SKM-1 (cell line): ENCODE results near the gene GRID1.

ENCODE experiments used
- DNase-seq: peaks from one replicate; lab custom pipeline; 2025; ENCODE audit not compliant: unreplicated experiment; lab: John Stamatoyannopoulos, UW

The GRID1 gene

DNA sequence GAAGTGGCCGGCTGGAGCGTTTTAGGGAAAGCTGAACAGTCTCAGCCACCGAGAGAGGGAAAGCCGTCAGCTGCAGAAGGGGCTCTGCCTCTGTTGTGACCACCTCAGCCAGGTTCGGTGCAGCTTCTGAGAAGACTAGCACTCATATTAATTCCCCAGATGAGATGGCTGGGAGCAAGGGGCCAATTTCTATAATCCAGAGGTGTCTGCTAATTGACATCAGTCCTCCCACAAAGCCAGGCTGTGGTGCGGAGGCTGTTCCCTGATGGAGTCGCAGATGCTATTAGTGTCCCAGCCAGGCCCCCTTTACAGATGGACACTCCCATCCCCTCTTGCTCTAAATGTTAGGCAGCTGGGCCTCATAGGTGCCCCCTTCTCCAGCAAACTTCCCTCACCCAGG, 133.5 kb downstream of the GRID1 start:
- no peak for DNase-seq

DNA sequence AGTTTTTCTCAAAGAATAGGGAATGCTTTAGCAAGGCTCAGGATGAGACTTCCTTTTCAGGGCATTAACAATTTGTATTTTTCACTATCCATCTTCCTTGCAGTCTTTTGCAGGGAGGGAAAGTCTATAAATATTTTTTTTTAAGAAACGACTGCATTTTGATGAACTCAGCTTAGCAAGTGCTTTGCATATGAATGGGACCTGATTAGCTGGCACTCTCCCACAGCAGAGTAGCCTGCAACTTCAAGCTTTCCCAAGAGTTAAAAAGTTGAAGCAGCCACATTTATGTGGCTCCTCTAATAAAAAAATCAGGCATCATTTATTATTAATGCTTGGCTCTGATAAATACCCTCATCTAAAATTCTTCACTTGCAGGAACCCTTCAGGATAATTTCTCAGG, 134.0 kb downstream of the GRID1 start:
- no peak for DNase-seq

DNA sequence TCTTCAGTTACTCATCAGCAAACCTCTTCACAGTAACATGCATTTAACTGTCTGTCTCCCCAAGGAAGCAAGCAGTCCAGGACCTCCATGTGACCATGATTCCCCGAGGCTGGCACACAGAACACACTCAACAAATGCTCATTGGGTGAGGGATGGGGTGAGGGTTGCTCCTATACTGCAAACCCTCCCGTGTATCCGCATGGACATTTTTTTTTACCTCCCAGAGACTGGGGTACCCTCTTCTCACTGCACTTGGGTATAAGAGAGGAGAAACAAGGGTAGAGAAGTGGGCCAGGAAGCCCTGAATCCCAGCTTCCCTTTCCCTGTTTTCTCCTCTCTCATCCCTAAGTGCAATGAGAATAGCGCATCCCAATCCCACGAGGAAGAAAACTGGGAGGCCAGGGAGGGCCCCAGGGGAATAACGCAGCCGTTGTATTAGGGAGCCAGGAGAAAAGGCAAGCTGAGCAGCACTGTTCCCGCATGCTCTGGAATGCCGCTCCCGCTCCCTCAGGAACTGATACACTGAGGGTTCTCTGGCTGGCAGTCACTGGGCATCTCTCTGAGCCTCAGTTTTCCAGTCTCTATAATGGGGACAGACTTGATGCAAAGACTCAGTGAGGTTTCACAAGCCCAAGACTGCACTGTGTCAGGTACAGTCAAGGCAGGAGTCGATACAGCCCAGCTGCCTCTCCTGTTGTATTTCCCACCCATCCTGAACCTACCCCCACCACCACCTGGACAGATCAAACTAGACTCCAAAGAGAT, 134.6 kb downstream of the GRID1 start:
- DNase-seq = no peak

DNA sequence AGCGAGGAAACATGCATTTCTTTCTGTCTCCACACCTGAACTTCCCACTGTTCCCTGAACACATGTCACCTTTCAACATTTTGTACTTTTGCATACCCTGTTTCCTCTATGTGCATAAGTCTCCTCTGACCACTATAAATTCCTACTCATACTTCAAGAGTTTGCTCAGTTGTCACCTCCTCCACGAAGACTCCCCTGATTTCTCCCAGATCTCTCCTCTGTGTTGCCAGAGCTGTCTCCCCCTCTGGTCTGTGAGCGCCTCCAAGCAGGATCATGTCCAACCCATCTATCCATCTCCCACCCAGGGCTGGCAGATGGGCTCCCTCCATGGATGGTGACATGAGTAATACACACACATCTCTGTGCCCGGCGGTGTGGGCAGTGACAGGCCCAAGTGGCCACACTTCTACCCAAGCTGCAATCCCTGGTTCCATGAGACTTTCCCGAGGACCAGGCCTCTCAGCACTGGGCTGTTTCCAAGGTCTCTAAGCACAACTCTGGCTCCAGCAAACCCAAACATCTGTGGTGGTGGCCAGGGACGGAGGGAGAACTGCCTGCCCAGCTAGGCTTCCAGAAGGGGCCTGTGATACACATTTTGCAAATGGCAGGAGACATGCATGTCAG, 135.9 kb downstream of the GRID1 start:
- DNase-seq = no peak

DNA sequence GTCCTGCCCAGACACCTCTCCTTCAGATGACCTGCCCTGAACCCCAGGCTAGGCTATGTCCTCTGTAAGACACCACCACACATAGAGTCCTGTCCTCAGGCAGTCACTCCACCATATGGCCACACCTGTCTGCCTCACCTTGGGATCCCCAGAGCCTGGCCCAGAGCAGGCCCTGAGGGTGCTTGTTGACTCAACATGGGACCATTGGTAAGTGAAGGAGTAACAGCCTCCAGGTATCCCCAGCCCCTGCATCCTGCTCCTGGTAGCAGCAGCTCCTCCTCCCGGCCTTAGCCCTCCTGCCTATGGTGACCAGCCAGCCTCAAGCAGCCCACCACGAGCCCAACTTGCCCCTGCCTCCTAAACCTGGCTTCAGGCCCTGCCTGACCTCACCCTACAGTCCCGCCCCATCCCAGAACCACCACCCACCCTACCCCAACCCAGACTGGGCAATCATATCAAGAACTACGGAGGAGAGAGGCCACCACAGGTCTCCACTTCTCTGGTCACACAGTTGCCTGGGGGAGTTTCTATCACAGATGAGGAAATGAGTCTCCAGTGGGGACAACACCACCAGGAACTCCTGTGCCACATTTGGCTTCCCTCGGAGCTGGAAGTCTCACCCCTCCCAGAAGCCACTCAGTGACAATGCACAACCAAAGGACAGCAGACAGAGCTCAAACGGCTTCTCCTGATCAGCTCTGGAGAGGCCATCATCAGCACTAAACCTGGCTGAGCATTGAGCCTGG, 136.6 kb downstream of the GRID1 start:
- no peak for DNase-seq

DNA sequence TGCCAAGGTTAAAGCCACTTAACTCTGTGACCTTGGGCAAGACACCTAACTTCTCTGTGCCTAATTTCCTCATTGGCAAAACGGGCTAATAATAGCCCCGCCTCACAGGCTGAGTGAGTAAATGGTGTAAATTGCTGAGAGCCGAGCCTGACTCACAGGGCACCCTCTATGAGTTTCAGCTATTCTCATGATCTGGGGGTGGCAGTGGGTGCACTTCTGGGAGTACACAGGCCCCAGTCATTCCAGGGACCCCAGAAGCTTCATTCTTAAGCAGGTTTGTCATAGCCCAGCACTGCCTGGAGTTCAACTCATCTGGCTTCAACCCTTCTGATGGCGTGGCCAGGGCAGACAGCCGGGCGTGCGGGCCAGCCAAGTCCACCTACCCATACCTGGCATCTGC, 137.2 kb downstream of the GRID1 start:
- no peak for DNase-seq

DNA sequence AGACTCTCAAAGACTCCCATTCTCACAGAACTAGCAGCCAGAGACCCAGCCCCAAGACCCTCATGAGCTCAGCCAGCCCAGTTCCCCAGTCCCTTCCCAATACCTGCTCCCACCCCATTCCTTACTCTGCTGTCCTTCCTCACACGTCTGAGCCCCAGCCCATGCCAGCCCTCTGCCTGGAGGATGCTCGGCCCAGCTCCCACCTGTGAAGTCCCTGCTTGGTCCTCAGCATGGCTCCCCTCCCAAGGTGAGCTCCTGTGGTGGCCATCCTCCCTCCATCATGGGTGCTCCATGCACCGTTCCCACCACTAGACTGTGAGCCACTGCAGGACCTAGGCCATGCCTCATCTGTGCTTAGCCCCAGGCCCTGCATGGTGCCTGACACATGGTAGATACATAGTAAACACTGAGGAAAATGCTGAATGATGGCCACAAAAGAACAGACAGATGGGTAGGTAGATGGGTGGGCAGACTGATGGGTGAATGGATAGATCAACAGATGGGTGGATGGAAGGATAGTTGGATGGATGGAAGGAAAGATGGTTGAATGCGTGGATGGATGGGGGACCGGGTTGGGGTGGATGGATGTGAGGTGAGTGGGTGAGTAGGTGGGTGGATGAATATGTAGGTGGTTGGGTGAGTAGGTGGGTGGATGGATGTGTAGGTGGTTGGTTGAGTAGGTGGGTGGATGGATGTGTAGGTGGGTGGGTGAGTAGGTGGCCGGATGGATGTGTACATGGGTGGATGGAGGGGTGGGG, 138.9 kb downstream of the GRID1 start:
- no peak for DNase-seq

DNA sequence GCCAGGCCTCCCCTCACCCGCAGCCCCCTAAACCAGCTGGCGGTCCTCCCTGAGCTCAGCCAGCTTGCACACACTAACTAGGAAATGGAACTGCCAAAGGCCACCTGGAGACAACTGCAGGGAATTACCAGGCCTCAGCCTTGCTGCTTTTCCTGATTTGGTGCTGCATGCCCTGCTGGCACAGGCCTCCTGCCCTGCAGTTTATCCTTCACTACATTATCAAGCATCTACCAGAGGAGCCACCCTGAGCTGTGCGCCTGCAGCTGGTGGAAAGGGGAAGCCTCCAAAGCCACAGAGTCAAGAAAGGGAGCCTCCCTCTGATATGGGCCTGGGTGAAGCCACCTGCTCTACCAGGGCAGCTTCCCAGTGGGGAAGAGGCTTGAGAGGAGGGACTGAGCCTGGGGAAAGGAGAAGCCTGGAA, 139.8 kb downstream of the GRID1 start:
- DNase-seq = peak; percentile 63

DNA sequence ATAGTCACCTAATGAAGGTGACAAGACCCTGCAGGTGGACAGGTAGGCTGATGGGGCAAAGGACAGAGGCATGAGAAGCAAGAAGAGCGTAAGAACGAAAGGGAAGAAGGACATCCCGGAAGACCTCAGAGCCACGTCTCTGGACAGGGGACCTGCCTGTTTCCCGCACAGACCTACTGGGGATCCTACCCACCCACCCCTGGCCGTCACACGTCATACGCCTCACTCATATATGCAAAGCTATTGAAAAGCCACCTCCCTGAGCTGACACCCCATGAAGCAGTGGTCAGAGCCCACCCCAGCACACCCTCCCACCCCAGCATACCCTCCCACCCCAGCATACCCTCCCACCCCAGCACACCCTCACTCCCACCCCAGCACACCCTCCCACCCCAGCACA, 140.6 kb downstream of the GRID1 start:
- no peak for DNase-seq

DNA sequence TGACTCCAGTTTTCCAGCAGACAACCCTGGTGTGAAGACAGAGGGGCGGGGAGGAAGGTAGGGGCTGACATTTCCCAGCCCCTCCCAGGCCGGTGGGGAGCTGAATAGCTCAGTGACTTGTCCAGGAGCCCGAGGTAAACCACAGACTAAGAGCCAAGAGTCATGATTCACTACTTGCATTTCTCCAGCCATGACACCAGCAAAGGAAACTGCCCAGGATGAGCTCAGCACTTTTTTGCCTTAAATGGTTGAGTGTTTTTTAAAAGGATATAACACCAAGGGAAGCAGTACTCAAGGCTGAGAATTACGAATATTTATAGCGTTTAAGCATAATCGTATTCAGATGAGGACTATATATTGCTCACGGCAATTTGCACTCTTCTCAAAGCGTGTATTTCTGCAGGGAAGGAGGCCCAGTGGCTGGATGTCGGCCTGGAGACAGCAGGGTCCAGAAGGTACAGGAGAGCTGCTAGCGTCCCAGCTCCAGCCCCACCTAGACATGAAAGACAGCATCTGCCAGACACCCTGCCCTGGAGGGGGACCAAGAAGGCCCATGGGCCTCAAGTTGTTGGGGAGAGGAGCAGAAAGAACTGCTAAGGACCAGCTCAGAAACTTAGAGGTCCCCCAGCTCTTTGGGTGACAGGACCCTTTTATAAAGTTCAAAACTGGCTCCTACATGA, 141.4 kb downstream of the GRID1 start:
- DNase-seq = peak; percentile 36

DNA sequence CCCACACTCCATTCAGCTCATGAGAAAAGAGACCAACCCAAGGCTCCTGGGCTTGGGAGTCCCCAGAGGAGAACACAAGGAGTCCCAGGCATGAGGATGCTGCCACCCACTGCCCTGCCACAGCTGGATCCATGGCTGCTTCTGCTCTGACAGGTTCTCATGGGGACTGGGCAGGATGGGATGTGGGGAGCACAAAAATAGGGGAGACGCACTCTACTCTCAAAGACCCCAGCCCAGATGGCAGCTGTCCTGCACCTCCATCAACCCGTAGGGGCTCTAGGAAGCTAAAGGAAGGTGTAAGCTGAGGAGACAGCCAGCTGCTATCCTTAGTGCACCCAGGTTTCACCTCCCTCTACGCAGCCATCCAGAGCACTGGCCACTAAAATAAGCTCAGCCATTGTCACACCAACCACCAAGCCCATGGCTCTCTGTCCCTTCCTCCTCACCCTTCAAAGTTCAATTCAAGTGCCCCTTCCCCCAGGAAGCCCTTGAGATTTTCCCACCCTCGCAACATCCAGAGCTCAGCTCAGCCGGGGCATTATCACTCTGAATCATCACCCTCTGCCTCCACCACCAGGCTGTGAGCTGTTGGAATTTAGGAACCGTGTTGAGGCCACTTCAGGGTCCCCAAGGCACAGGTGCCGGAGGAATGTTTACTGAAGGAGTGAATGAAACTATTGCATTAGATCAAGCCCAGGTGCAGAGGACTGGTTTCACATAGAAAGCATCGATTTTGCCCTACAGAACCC, 142.1 kb downstream of the GRID1 start:
- DNase-seq = peak; percentile 28

DNA sequence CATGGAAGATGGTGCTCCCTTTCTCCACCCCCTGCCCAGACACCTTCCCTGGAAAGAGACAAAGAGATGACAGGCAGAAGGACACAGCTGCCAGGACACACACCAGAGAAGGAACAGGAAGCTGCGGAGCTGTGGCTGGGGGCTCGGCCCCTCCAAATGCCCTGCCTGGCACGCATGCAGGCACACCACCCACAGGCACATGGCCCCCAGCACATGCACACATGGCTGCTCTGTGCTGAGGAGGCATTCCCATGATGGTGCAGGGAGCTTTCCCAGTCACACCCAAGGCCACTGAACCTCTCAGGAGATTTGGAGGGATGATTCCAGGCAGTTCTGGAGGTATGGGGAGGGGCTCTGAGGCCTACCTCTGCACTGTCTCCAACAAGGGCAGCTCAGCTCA, 143.3 kb downstream of the GRID1 start:
- no peak for DNase-seq

DNA sequence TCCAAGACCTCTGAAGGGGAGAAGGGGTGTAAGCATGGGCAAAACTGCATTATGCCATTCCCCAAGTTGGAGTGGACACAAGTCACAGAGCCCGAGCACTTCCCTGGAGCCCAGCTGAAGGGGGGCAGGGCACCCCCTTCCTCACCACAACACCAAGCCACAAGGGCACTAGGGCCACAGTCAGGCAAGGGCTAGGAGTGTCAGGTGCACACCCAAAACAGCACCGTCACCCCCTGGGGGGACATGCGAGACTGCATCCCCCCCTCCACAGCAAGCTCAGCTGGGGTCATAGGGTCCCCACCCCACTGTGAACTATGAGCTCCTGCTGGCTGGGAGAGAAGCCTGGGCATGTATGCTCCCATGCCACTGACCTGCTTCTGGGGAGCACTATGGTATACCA, 143.9 kb downstream of the GRID1 start:
- DNase-seq = no peak

DNA sequence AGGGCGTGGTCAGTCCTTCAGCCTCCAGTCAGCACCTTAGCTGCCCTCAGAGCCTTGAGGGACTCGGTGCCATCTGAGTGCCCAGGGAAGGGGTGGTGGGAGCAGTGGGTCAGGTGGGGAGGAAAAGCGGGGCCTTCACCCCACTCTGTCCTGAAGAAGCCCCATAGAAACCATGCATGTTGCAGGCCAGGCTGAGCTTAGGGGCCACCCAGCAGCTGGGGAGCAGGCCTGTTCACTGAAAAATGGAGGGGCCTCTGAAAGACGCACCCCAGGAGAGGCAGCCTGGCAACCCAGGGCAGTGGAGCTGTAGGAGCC, 144.3 kb downstream of the GRID1 start:
- no peak for DNase-seq

DNA sequence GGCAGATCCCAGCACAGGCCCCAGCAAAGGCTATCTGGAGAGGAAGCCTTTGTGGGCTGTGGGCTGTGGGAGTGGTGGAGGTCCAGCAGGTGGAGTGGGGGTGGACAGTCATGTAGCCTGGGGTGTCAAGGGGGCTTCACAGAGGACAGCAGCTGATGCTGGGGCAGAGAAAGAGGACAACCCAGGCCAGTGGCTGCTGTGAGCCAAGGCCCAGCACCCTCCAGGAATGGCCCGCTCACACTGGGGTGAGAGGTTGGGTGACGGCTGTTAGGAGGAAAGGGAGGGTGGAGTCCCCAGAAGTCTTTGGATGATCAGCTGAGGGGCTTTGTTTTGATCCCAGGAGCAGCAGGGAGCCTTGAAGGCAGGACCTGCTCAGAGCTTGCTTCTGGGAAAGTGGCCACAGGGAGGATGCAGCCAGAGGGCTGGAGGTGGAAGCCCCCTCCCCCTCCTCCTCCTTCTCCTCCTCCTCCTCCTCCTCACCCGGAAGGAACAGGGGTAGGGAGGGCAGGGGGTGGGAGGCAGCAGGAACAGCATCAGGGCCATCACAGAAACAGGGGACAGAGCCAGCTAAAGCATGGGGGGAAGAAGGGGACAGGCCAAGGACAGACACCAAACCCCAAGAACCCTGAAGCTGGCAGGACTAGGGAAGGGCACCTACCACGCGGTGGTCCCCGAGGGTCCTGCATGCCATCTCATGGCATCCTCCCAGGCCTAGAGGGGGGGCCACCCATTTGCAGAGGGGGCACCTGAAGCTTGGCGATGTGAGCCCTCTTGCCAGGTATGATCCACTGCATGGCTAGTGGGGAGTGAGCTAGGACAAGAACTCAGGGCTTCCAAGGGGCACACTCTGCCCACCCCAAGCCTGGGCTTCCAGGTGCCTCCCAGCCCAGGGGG, 144.9 kb downstream of the GRID1 start:
- DNase-seq = no peak

DNA sequence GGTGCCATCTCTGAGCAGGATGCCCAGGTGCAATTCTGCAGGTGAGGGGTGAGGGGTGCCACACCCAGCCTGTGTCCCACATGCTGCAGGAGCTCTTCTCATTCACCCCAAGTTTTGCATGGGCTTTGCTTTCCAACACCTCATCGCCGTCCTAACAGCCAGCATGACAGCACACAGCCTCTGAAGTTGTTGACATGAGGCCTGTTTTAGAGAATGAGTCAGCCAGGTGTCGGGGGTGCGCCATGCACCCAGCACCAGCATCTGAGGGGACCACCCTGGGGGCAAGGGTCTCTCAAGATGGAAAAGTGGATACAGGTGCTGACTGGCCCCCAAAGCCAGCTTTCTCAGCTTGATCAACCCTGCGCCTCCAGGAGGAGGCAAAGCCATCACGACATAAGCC, 146.0 kb downstream of the GRID1 start:
- DNase-seq = no peak

DNA sequence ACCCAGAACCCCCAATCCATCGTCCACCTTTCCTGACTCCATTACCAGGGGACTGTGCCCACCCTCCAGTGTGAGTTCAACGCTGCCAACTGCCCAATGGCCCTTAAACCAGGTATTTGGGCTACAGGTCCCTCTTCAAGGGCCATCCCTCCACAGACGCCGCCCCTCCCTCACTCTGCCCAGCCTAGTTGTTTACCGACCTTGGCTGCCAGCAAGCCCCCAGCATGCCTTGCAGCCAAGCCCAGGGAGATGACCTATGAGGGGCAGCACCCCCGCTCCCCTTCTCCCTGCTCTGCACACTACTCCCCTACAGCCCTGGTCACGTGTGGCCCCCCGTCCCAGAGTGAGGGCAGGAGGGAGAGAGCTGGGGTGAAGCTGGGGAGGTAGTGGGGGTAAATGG, 147.3 kb downstream of the GRID1 start:
- no peak for DNase-seq

DNA sequence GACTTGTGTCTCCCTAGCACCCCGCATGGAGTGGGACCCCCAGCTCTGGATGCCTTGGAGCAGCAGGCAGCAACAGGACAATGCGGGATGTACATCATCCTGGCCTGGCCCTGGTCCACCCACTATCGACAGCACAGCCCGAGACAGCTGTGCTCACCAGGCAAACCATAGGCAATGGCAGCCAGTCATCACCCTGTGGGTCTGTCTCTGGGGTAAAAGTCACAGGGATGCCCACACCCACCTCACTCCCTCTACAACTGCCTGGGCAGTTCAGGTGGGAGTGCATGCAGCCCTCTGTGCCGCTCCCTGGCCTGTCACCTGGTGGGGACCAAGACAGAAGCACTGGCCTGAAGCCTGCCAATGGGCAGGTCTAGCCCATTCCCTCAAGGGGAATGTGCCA, 147.8 kb downstream of the GRID1 start:
- no peak for DNase-seq

DNA sequence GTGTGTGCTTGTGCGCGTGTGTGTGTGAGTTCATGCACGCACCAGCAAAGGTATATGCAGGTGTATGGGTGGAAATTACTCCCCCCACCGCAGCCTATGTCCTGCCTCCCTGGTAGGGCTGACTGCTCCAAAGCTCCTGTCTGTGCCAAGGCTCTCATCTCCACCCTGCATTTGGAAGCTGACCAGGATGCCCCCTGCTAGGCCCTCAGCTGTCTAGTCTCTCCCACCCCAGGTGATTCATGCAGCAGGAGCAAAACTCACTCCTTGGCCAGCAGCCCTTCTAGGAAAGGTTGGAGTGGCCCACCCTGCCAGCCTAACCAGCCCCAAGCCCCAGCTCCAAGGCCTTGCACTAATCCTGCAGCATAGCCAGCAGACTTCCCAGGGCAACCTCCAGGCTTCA, 148.4 kb downstream of the GRID1 start:
- DNase-seq = no peak
